SU-DHL-6 (cell line): Measurements from ENCODE around the gene ADSL.

Experiments
- CTCF ChIP-seq: fragments of 200-600 bp; sonication (generic); IDR thresholded peaks from one replicate; pipeline ENCODE4 v1.5.1; 2017; ENCODE audit warnings: antibody characterized with exemption, mild to moderate bottlenecking, low read length, moderate library complexity; ENCODE audit not compliant: insufficient read depth, poor library complexity, severe bottlenecking
- EZH2phosphoT487 ChIP-seq: fragments of 200-600 bp; sonication (generic), shearing (Covaris generic); conservative IDR thresholded peaks from 2 replicates; pipeline ENCODE4 v1.6.1; 2018; ENCODE audit warnings: mild to moderate bottlenecking, antibody characterized with exemption, low read length, moderate library complexity, mixed read lengths

- TF ChIP-seq CTCF: no peak
- no peak for TF ChIP-seq EZH2phosphoT487
These were observed 69.4 kb downstream of the ADSL start for GRCh38 chr22:40415531-40416266.
